ENCODE measurements around the gene PIGW.

PIGW gene

GRCh38 chr17:36550491-36551417 is 16.0 kb downstream of the PIGW start:
- FAIRE-seq, result no peak
- no peak for TF ChIP-seq POLR2A (IDR thresholded peaks at IDR 0.05; ENCODE audit: low read depth, low read length)
- TF ChIP-seq TAF1 (IDR thresholded peaks at IDR 0.05; ENCODE audit: low read depth, low read length), result no peak
- peak; percentile 60; the same call in 1 of the 2 replicates for TF ChIP-seq SPI1 (IDR thresholded peaks at IDR 0.05; ENCODE audit: low read depth, low read length)
- TF ChIP-seq POLR2AphosphoS5 (IDR thresholded peaks at IDR 0.05; ENCODE audit: low read depth, low read length), result no peak
- no peak for TF ChIP-seq POU2F2 (IDR thresholded peaks at IDR 0.05; ENCODE audit: low read depth, low read length)
- no peak for DNase-seq (ENCODE audit: insufficient read length, low spot score)

GRCh38 chr17:36553459-36553858 is 18.7 kb downstream of the PIGW start:
- DNase-seq (ENCODE audit: insufficient read length, low spot score) (no peak), FAIRE-seq (no peak)
- TF ChIP-seq POU2F2 (IDR thresholded peaks at IDR 0.05; ENCODE audit: low read depth, low read length), result no peak
- TF ChIP-seq PAX5 (IDR thresholded peaks at IDR 0.05; ENCODE audit: insufficient read depth, low read length, severe bottlenecking), result no peak
- TF ChIP-seq POLR2A (IDR thresholded peaks at IDR 0.05; ENCODE audit: low read depth, low read length), result no peak
- TF ChIP-seq POLR2AphosphoS5 (IDR thresholded peaks at IDR 0.05; ENCODE audit: low read depth, low read length), result no peak
- no peak for TF ChIP-seq TAF1 (IDR thresholded peaks at IDR 0.05; ENCODE audit: low read depth, low read length)
- no peak for TF ChIP-seq SPI1 (IDR thresholded peaks at IDR 0.05; ENCODE audit: low read depth, low read length)

DNA sequence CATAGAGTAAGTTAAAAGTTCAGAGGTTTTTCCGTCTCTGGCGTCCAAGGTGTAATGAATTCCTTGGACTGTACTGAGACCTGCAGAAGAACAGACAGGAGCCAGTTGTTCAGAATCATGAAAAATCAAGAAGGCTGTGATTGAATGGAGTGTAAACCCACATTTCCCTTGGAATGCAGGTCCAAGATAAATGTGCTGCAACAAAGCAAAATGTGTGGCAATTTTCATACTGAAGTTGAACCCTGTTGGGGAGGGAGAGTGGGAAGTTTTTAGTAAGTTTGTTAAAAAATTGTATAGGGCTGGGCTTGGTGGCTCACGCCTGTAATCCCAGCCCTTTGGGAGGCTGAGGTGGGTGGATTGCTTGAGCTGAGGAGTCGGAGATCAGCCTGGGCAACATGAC is 31.3 kb downstream of the PIGW start:
- DNase-seq (ENCODE audit: insufficient read length, low spot score) (no peak), FAIRE-seq (no peak)
- TF ChIP-seq PAX5 (IDR thresholded peaks at IDR 0.05; ENCODE audit: insufficient read depth, low read length, severe bottlenecking) (no peak), SPI1 (IDR thresholded peaks at IDR 0.05; ENCODE audit: low read depth, low read length) (no peak), POLR2A (IDR thresholded peaks at IDR 0.05; ENCODE audit: low read depth, low read length) (no peak), POLR2AphosphoS5 (IDR thresholded peaks at IDR 0.05; ENCODE audit: low read depth, low read length) (no peak), TAF1 (IDR thresholded peaks at IDR 0.05; ENCODE audit: low read depth, low read length) (no peak), POU2F2 (IDR thresholded peaks at IDR 0.05; ENCODE audit: low read depth, low read length) (no peak)

DNA sequence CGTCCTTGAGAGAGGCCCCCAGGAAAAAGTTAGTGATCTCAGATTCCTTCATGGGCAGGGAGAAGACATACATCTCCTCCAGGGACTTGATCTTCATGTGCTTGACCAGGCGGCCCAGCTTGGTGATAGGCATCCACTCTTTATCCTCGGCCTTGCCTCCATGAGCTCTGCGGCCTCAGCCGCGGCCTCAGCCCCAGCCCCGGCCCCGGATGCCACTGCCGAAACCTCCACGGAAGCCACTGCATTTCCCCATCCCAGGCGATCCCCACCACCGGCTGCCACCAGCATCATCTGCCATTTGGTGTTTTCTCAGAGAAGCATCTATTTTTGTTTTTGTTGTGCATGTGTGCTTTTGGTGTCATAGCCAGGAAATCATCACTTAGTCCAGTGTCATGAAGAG is 40.2 kb downstream of the PIGW start:
- FAIRE-seq, result no peak
- TF ChIP-seq POLR2AphosphoS5 (IDR thresholded peaks at IDR 0.05; ENCODE audit: low read depth, low read length) (no peak), TAF1 (IDR thresholded peaks at IDR 0.05; ENCODE audit: low read depth, low read length) (no peak), POU2F2 (IDR thresholded peaks at IDR 0.05; ENCODE audit: low read depth, low read length) (no peak), PAX5 (IDR thresholded peaks at IDR 0.05; ENCODE audit: insufficient read depth, low read length, severe bottlenecking) (no peak), POLR2A (IDR thresholded peaks at IDR 0.05; ENCODE audit: low read depth, low read length) (no peak), SPI1 (IDR thresholded peaks at IDR 0.05; ENCODE audit: low read depth, low read length) (no peak)
- no peak for DNase-seq (ENCODE audit: insufficient read length, low spot score)

DNA sequence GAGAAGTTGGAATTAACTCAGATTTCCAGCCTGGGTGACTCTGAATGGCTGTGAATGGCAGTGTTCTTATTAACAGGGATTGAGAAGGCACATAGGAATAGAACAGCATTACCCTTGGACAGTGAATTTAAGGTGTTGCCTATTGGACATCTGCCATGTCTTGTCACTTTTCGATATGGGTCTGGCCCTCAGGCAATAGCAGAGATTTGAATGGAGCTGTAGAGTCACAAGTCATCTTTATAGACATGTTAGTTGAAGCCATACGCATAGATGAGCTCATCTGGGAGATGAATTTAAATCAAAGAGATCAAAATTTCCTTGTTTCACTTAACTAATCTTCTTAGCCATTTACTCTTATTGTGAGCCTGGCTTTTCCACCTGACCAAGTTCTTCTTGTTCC is 42.0 kb downstream of the PIGW start:
- TF ChIP-seq TAF1 (IDR thresholded peaks at IDR 0.05; ENCODE audit: low read depth, low read length) (no peak), POLR2A (IDR thresholded peaks at IDR 0.05; ENCODE audit: low read depth, low read length) (no peak), POLR2AphosphoS5 (IDR thresholded peaks at IDR 0.05; ENCODE audit: low read depth, low read length) (no peak), POU2F2 (IDR thresholded peaks at IDR 0.05; ENCODE audit: low read depth, low read length) (no peak), PAX5 (IDR thresholded peaks at IDR 0.05; ENCODE audit: insufficient read depth, low read length, severe bottlenecking) (no peak), SPI1 (IDR thresholded peaks at IDR 0.05; ENCODE audit: low read depth, low read length) (no peak)
- FAIRE-seq, result no peak
- DNase-seq (ENCODE audit: insufficient read length, low spot score), result no peak

DNA sequence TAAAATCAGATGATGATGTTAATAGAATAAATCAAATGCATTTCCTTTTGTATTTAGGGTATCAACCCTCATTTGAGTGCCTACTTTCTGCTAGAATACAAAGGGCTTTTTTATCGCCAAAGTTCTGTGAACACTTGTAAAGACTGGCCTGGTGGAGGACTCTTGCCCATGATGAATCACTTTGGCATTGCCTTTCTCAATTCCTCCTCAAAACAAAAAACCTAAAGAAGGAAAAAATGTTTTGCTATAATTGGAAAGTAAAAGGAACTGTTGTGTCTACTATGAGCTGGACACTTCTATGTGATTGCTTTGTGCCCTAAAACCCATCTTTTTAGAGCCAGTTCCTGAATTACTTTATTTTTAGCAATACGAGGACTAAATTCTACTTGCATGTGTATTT is 43.9 kb downstream of the PIGW start:
- FAIRE-seq, result no peak
- no peak for DNase-seq (ENCODE audit: insufficient read length, low spot score)
- no peak for TF ChIP-seq SPI1 (IDR thresholded peaks at IDR 0.05; ENCODE audit: low read depth, low read length)
- TF ChIP-seq TAF1 (IDR thresholded peaks at IDR 0.05; ENCODE audit: low read depth, low read length), result no peak
- TF ChIP-seq POLR2AphosphoS5 (IDR thresholded peaks at IDR 0.05; ENCODE audit: low read depth, low read length), result no peak
- TF ChIP-seq PAX5 (IDR thresholded peaks at IDR 0.05; ENCODE audit: insufficient read depth, low read length, severe bottlenecking), result no peak
- no peak for TF ChIP-seq POLR2A (IDR thresholded peaks at IDR 0.05; ENCODE audit: low read depth, low read length)
- TF ChIP-seq POU2F2 (IDR thresholded peaks at IDR 0.05; ENCODE audit: low read depth, low read length), result no peak

DNA sequence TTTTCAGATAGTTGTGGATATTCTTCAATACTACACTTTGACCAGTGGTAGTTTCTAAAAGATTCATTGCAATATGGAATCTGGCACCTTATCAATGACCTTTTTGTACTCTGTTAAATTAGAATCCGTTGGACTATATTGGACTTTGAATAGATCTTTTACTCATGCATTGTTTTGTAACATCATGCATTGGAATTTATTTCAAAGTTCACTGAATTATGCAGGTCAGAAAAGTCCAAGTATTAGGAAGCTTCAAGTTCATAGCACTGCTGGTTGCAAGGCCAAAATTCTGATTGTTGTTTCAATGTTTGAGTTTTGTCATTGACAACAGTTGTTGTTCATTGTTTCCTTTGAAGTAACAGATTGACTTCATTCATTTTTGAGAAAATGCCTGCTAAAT is 49.0 kb downstream of the PIGW start:
- FAIRE-seq (no peak), DNase-seq (ENCODE audit: insufficient read length, low spot score) (no peak)
- no peak for TF ChIP-seq POLR2A (IDR thresholded peaks at IDR 0.05; ENCODE audit: low read depth, low read length)
- no peak for TF ChIP-seq SPI1 (IDR thresholded peaks at IDR 0.05; ENCODE audit: low read depth, low read length)
- TF ChIP-seq TAF1 (IDR thresholded peaks at IDR 0.05; ENCODE audit: low read depth, low read length), result no peak
- no peak for TF ChIP-seq PAX5 (IDR thresholded peaks at IDR 0.05; ENCODE audit: insufficient read depth, low read length, severe bottlenecking)
- no peak for TF ChIP-seq POLR2AphosphoS5 (IDR thresholded peaks at IDR 0.05; ENCODE audit: low read depth, low read length)
- TF ChIP-seq POU2F2 (IDR thresholded peaks at IDR 0.05; ENCODE audit: low read depth, low read length), result no peak

DNA sequence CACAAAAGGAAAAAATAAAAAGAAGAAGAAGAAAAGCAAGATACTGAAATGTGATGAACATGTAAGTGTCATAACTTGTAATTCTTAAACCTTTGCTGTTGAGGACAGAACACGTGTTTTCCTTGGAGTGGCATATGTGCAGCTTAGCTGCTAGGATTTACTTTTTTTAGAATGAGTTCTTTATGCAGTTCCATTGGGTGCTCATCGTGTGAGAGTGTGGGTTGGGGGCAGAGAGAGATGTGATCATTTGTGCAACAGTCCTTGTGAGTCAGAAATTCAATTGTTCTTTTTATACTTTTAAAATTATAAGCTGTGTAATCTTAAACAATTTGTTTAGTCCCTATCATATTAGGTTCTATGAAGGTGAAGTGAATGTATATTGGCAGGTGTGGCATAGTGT is 51.4 kb downstream of the PIGW start:
- FAIRE-seq (no peak), DNase-seq (ENCODE audit: insufficient read length, low spot score) (no peak)
- TF ChIP-seq PAX5 (IDR thresholded peaks at IDR 0.05; ENCODE audit: insufficient read depth, low read length, severe bottlenecking) (no peak), TAF1 (IDR thresholded peaks at IDR 0.05; ENCODE audit: low read depth, low read length) (no peak), POU2F2 (IDR thresholded peaks at IDR 0.05; ENCODE audit: low read depth, low read length) (no peak), SPI1 (IDR thresholded peaks at IDR 0.05; ENCODE audit: low read depth, low read length) (no peak)
